ENCODE data around the gene PSMA2. TPM values are rescaled to one million over a fixed set of nuclear protein-coding genes. Genes with fewer than 3 reads are reported as not detected.

The PSMA2 gene
- total RNA-seq, 4 donors from 2014 or later = 26.3 to 86.7 (median 48.7) TPM

DNA sequence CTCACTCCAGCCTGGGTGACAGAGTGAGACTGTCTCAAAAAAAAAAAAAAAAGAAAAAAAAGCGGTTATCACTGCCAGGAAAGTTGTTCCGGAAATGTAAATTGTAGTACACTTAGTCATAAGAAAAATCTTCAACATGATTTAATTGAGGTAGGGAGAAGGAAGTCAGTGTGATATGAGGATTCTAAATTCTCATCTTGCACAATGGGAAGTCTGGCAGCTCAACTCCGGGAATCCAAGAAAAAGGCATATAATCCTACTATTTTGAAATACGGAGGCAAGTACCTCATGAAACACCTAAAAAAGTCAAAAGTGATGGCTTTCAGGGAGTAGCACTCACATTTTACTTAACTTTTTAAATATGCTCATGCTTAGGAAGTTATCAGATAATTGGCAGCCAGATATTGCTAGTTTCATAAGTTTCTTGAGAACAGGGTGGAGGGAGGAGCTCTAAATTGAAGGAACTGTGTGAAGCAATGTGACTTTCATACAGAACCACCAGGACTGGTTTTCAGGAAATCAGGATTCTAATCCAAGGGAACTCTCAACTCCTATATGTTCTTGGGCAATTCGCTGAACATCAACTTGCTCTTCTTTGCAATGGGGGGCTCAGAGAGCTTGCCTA lies 17.4 kb downstream of the PSMA2 start:
- no peaks in the 10 kb centered on the region for H3K27me3 ChIP-seq
- peaks cover 0 to 41% (median 4%) of the 10 kb centered on the region in 3 donors for H3K36me3 ChIP-seq
- no peaks in the 10 kb centered on the region for H3K9me3 ChIP-seq
- H3K4me3 ChIP-seq = no peak overlapping the region
- H3K4me1 ChIP-seq = peaks cover 0 to 34% (median 13%) of the 10 kb centered on the region in 4 donors
- H3K27ac ChIP-seq = peak overlapping the region in 2 of 4 donors; percentile 55 to 63
- 51 to 65% methylated on average over 4 to 5 of the region's 5 CpGs for WGBS, 2 donors
- TF ChIP-seq POLR2A (IDR thresholded peaks at IDR 0.05) = no peak
- no peak for TF ChIP-seq EP300 (IDR thresholded peaks at IDR 0.05)
- TF ChIP-seq, protein P1, sequence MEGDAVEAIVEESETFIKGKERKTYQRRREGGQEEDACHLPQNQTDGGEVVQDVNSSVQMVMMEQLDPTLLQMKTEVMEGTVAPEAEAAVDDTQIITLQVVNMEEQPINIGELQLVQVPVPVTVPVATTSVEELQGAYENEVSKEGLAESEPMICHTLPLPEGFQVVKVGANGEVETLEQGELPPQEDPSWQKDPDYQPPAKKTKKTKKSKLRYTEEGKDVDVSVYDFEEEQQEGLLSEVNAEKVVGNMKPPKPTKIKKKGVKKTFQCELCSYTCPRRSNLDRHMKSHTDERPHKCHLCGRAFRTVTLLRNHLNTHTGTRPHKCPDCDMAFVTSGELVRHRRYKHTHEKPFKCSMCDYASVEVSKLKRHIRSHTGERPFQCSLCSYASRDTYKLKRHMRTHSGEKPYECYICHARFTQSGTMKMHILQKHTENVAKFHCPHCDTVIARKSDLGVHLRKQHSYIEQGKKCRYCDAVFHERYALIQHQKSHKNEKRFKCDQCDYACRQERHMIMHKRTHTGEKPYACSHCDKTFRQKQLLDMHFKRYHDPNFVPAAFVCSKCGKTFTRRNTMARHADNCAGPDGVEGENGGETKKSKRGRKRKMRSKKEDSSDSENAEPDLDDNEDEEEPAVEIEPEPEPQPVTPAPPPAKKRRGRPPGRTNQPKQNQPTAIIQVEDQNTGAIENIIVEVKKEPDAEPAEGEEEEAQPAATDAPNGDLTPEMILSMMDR (IDR thresholded peaks at IDR 0.05) = no peak
- DNase-seq (ENCODE audit: low spot score in 2 of 2) = no peak

DNA sequence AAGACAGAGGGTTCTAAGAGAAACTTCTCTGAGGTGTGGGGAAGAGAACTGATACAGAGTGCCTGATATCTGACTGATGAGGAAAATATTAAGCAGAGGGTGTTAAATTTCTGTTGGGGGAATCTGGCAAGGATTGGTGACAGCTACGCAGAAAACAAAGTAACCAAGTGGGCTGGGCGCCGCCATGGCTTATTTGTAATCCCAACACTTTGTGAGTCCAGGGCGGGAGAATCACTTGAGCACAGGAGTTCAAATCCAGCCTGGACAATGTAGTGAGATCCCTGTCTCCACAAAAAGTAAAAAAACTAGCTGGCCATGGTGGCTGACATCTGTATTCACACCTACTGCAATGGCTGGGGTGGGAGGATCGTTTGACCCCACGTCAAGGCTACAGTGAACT lies 18.0 kb downstream of the PSMA2 start:
- no peak overlapping the region for H3K4me3 ChIP-seq
- no peaks in the 10 kb centered on the region for H3K9me3 ChIP-seq
- TF ChIP-seq EP300 (IDR thresholded peaks at IDR 0.05) (no peak), POLR2A (IDR thresholded peaks at IDR 0.05) (no peak)
- TF ChIP-seq, protein P1 (IDR thresholded peaks at IDR 0.05) = no peak
- DNase-seq (ENCODE audit: low spot score in 2 of 2) = no peak
- H3K27ac ChIP-seq = peak overlapping the region in 2 of 4 donors; percentile 25 to 63
- peaks cover 0 to 34% (median 13%) of the 10 kb centered on the region in 4 donors for H3K4me1 ChIP-seq
- 73 to 75% methylated on average over 6 of the region's 6 CpGs for WGBS, 2 donors
- H3K36me3 ChIP-seq = peaks cover 0 to 36% (median 0%) of the 10 kb centered on the region in 3 donors
- H3K27me3 ChIP-seq = no peaks in the 10 kb centered on the region

DNA sequence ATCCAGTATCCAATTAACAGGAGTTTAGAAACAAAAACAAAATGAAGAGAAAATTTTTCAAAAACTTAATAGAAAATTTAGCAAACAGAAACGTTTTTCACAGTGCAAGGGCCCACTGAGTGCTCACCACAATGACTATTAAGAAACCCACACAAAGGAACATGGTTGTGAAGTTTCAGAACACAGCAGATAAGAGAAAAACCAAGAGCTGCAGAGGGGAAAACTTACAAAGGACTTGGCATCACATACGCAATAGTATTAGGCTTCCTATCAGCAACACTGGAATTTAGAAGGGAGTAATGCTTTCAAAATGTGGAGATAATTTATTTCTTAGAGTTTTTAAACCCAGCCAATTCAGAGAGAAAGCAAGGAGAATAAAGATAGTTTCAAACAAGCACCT lies 18.4 kb downstream of the PSMA2 start:
- peaks cover 0 to 34% (median 13%) of the 10 kb centered on the region in 4 donors for H3K4me1 ChIP-seq
- peaks cover 0 to 32% (median 0%) of the 10 kb centered on the region in 3 donors for H3K36me3 ChIP-seq
- H3K27me3 ChIP-seq = no peaks in the 10 kb centered on the region
- TF ChIP-seq POLR2A (IDR thresholded peaks at IDR 0.05) = no peak
- TF ChIP-seq EP300 (IDR thresholded peaks at IDR 0.05) = no peak
- TF ChIP-seq, protein P1 (IDR thresholded peaks at IDR 0.05) = no peak
- no peak for DNase-seq (ENCODE audit: low spot score in 2 of 2)
- no peaks in the 10 kb centered on the region for H3K9me3 ChIP-seq
- H3K27ac ChIP-seq = peak overlapping the region in 2 of 4 donors; percentile 25 to 63
- H3K4me3 ChIP-seq = no peak overlapping the region
- WGBS, 2 donors = 53 to 59% methylated on average over 2 of the region's 2 CpGs

DNA sequence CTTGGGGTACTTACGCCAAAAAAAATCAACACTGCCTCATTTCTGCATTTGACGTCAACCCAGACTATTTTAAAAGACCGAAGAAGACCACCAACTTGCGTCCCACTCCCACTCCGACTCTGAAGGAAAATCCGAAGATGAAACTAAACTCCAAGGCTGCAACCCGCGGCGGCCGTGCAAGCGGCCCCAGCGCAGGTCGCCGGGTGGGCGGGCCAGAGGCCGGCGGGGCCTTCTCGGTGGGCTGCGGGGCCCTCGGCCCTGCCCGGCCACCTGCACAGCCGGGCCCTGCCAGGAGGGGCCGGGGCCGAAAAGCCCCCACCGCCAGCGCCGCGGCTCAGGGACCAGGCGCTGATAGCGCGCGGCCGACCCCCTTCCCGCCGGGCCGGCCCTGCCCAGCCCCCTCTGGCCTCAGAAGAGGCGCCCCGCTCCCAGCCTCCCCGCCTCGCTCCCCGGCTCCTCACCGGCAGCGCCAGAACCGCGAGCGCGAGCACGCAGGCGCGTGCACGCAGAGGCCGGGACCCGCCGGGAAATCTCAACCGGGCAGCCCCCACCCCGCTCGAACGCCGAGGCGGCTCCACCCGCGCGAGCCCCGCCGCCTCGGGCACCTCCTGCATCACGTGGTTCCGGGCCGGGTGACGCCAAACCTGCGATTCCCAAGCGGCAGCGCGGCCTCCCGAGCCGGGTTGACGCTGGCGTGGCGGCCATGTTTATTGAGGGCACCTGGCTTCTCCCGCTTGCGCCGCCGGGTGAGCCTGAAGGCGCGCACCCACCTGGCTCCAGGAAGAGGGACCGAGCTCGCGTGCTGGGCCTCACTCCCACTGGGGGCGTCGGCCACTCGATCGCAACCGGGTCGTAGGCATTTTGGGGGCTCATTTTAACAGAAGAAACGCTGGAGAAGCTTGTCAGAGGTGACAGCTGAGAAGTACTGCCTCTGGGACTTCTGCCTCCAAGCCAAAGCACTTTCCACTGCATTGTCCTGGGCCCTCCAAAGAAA lies 20.2 kb downstream of the PSMA2 start, which contains the start of gene C7orf25:
C7orf25 (minus strand) TSS at position 617 of the 994 bp plus-strand sequence. CDS start 1,170 bp downstream, outside the sequence.
- 1% methylated on average over 26 to 43 of the region's 95 CpGs for WGBS, 2 donors
- peaks cover 0 to 34% (median 13%) of the 10 kb centered on the region in 4 donors for H3K4me1 ChIP-seq
- DNase-seq (ENCODE audit: low spot score in 2 of 2) = peak; percentile 89 to 92
- H3K4me3 ChIP-seq = peak within 1 kb of the TSS; percentile 47 to 98 (median 86)
- H3K9me3 ChIP-seq = no peaks in the 10 kb centered on the region
- H3K27me3 ChIP-seq = no peaks in the 10 kb centered on the region
- peak within 1 kb of the TSS; percentile 84 to 94 (median 86) for H3K27ac ChIP-seq
- peaks cover 0 to 15% (median 0%) of the 10 kb centered on the region in 3 donors for H3K36me3 ChIP-seq
- TF ChIP-seq EP300 (IDR thresholded peaks at IDR 0.05) (peak; percentile 76), POLR2A (IDR thresholded peaks at IDR 0.05) (peak in 1 of 2 donors; percentile 49)
- TF ChIP-seq, protein P1 (IDR thresholded peaks at IDR 0.05) = peak in 1 of 5 experiments; percentile 15
